HEK293T (cell line): ENCODE results near the gene CXCL11.

Experiments used
- ARNT ChIP-seq: fragments of 450-650 bp; IDR thresholded peaks from 2 replicates; pipeline ENCODE4 v1.6.1; 2017; ENCODE audit warnings: mild to moderate bottlenecking
- ELF4 ChIP-seq: fragments of 450-650 bp; IDR thresholded peaks from 2 replicates; pipeline ENCODE4 v1.6.1; 2017; ENCODE audit warnings: antibody characterized with exemption
- FOXA1 ChIP-seq: fragments of 450-650 bp; IDR thresholded peaks from 2 replicates; pipeline ENCODE4 v1.6.1; 2016; ENCODE audit warnings: mild to moderate bottlenecking
- FOXM1 ChIP-seq: fragments of 450-650 bp; IDR thresholded peaks from 2 replicates; pipeline ENCODE4 v1.6.1; 2017; ENCODE audit warnings: mild to moderate bottlenecking, borderline replicate concordance
- PKNOX1 ChIP-seq: fragments of 450-650 bp; IDR thresholded peaks from 2 replicates; pipeline ENCODE4 v1.6.1; 2016
- SUZ12 ChIP-seq: fragments of 450-650 bp; IDR thresholded peaks from 2 replicates; pipeline ENCODE4 v1.6.1; 2016; ENCODE audit warnings: mild to moderate bottlenecking

- TF ChIP-seq SUZ12 (no peak), ELF4 (no peak), ARNT (no peak), FOXM1 (no peak), FOXA1 (no peak), PKNOX1 (no peak)
Measured at GRCh38 chr4:76009311-76009710, 26.6 kb downstream of the CXCL11 start.
